IPS-NIHi11 (cell line): ENCODE results near the gene DIP2B.

ENCODE experiments used
- DNase-seq: peaks from one replicate; pipeline ENCODE4 v3.0.0; 2012; ENCODE audit warnings: mixed read lengths, low spot score

The DIP2B gene

GRCh38 chr12:50574601-50575348, 70.0 kb downstream of the DIP2B start:
- no peak for DNase-seq

- DNase-seq, result no peak
Observed at GRCh38 chr12:50579757-50580267, 75.0 kb downstream of the DIP2B start.

GRCh38 chr12:50580436-50580835, 75.7 kb downstream of the DIP2B start:
- DNase-seq, result no peak

GRCh38 chr12:50581226-50582184, 76.7 kb downstream of the DIP2B start:
- DNase-seq, result no peak

GRCh38 chr12:50584135-50584534, 79.3 kb downstream of the DIP2B start:
- no peak for DNase-seq

GRCh38 chr12:50589650-50590435, 85.1 kb downstream of the DIP2B start:
- no peak for DNase-seq

GRCh38 chr12:50590869-50591268, 86.1 kb downstream of the DIP2B start:
- DNase-seq, result no peak

- DNase-seq, result no peak
Observed at GRCh38 chr12:50595667-50596066, 90.9 kb downstream of the DIP2B start.

GRCh38 chr12:50597200-50598195, 92.7 kb downstream of the DIP2B start:
- no peak for DNase-seq

GRCh38 chr12:50598321-50598862, 93.6 kb downstream of the DIP2B start:
- no peak for DNase-seq

- no peak for DNase-seq
Observed at GRCh38 chr12:50599366-50600095, 94.7 kb downstream of the DIP2B start.

GRCh38 chr12:50600364-50600763, 95.6 kb downstream of the DIP2B start:
- no peak for DNase-seq

- no peak for DNase-seq
Observed at GRCh38 chr12:50603817-50604639, 99.2 kb downstream of the DIP2B start.

GRCh38 chr12:50604640-50604920, 99.8 kb downstream of the DIP2B start:
- no peak for DNase-seq

- DNase-seq, result no peak
Observed at GRCh38 chr12:50606675-50607375, 102.0 kb downstream of the DIP2B start.

GRCh38 chr12:50609292-50609874, 104.6 kb downstream of the DIP2B start:
- no peak for DNase-seq

- no peak for DNase-seq
Observed at GRCh38 chr12:50610171-50610570, 105.4 kb downstream of the DIP2B start.
